22Rv1 (cell line): ENCODE measurements around the gene CD99L2.

Source experiments
- H3K27ac ChIP-seq: fragments of 450-650 bp; 2 replicates; pipeline ENCODE4 v1.5.1; 2017
- CTCF ChIP-seq: fragments of 450-650 bp; IDR thresholded peaks from 2 replicates; pipeline ENCODE4 v1.5.1; 2017; ENCODE audit warnings: mild to moderate bottlenecking
- ZFX ChIP-seq: fragments of 450-650 bp; IDR thresholded peaks from 2 replicates; pipeline ENCODE4 v1.6.1; 2017; ENCODE audit warnings: antibody characterized with exemption, borderline replicate concordance

Gene CD99L2

GRCh38 chrX:150934453-150934852 is 36.0 kb upstream of the CD99L2 start:
- no peak overlapping the region for H3K27ac ChIP-seq
- TF ChIP-seq ZFX = no peak
- TF ChIP-seq CTCF = no peak

GRCh38 chrX:150933945-150934350 is 35.5 kb upstream of the CD99L2 start:
- TF ChIP-seq CTCF = no peak
- no peak for TF ChIP-seq ZFX
- H3K27ac ChIP-seq = no peak overlapping the region

- TF ChIP-seq CTCF = no peak
- TF ChIP-seq ZFX = no peak
- H3K27ac ChIP-seq = no peak overlapping the region
These were observed 30.6 kb upstream of the CD99L2 start for GRCh38 chrX:150929058-150929457.

GRCh38 chrX:150926791-150927190 is 28.3 kb upstream of the CD99L2 start:
- no peak overlapping the region for H3K27ac ChIP-seq
- TF ChIP-seq CTCF (no peak), ZFX (no peak)

GRCh38 chrX:150926304-150926703 is 27.8 kb upstream of the CD99L2 start:
- H3K27ac ChIP-seq = no peak overlapping the region

GRCh38 chrX:150919401-150919800 is 20.9 kb upstream of the CD99L2 start:
- no peak overlapping the region for H3K27ac ChIP-seq
- TF ChIP-seq CTCF = no peak
- no peak for TF ChIP-seq ZFX

More at GRCh38 chrX:150926304-150926703, 27.8 kb upstream of the CD99L2 start:
- TF ChIP-seq CTCF = no peak
- TF ChIP-seq ZFX = no peak

GRCh38 chrX:150913511-150913910 is 15.0 kb upstream of the CD99L2 start:
- no peak overlapping the region for H3K27ac ChIP-seq
- TF ChIP-seq ZFX = no peak
- TF ChIP-seq CTCF = no peak
